Nephron progenitor cell (in vitro differentiated cells): Measurements from ENCODE around the gene TFDP2.

Experiments used
- DNase-seq: peaks from one replicate; pipeline ENCODE4 v3.0.0; 2021
- H3K27ac Mint-ChIP-seq: 2 replicates; pipeline ENCODE4 v1.8.0; 2021; ENCODE audit warnings: mild to moderate bottlenecking, moderate library complexity, mixed read lengths
- H3K27me3 Mint-ChIP-seq: 2 replicates; pipeline ENCODE4 v1.8.0; 2021; ENCODE audit warnings: mild to moderate bottlenecking, low read depth, mixed read lengths; ENCODE audit not compliant: poor library complexity
- H3K36me3 Mint-ChIP-seq: 2 replicates; pipeline ENCODE4 v1.8.0; 2021; ENCODE audit warnings: low read depth, mixed read lengths
- H3K4me1 Mint-ChIP-seq: 2 replicates; pipeline ENCODE4 v1.8.0; 2021; ENCODE audit warnings: mixed read lengths
- H3K4me3 Mint-ChIP-seq: 2 replicates; pipeline ENCODE4 v1.8.0; 2021; ENCODE audit warnings: mild to moderate bottlenecking, moderate library complexity, mixed read lengths
- H3K9me3 Mint-ChIP-seq: 2 replicates; pipeline ENCODE4 v1.8.0; 2021; ENCODE audit warnings: mild to moderate bottlenecking, moderate library complexity, mixed read lengths
- TF ChIP-seq, protein P1 (sequence below): fragments of 200-600 bp; sonication (generic); IDR thresholded peaks from 2 replicates; pipeline ENCODE4 v1.5.0; 2021; ENCODE audit warnings: antibody characterized with exemption

The TFDP2 gene

DNA sequence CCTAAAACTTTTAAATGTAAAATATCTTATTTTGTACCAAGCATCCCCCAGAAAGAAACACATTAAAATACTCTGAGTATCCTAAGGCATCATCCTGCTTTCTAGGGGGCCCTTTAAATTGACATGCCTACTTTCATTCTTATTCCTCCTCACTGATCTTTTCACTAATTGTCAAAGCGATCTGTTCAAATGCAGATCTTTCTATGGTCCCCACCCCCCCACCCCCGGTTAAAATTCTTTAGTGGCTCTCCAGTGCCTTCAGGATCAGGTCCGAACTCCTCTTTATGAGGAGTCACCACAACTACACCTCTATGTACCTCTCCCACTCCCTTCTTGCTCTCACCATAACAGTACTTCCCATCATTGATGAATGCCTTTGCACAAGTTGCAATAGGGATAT lies 19.2 kb upstream of the TFDP2 start:
- TF ChIP-seq, protein P1, sequence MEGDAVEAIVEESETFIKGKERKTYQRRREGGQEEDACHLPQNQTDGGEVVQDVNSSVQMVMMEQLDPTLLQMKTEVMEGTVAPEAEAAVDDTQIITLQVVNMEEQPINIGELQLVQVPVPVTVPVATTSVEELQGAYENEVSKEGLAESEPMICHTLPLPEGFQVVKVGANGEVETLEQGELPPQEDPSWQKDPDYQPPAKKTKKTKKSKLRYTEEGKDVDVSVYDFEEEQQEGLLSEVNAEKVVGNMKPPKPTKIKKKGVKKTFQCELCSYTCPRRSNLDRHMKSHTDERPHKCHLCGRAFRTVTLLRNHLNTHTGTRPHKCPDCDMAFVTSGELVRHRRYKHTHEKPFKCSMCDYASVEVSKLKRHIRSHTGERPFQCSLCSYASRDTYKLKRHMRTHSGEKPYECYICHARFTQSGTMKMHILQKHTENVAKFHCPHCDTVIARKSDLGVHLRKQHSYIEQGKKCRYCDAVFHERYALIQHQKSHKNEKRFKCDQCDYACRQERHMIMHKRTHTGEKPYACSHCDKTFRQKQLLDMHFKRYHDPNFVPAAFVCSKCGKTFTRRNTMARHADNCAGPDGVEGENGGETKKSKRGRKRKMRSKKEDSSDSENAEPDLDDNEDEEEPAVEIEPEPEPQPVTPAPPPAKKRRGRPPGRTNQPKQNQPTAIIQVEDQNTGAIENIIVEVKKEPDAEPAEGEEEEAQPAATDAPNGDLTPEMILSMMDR = no peak
- H3K27me3 Mint-ChIP-seq = peaks cover 2% of the 10 kb centered on the region
- peaks cover 40% of the 10 kb centered on the region for H3K36me3 Mint-ChIP-seq
- no peak overlapping the region for H3K4me3 Mint-ChIP-seq
- no peak for DNase-seq
- no peak overlapping the region for H3K27ac Mint-ChIP-seq
- H3K9me3 Mint-ChIP-seq = no peaks in the 10 kb centered on the region
- H3K4me1 Mint-ChIP-seq = peaks cover 6% of the 10 kb centered on the region

DNA sequence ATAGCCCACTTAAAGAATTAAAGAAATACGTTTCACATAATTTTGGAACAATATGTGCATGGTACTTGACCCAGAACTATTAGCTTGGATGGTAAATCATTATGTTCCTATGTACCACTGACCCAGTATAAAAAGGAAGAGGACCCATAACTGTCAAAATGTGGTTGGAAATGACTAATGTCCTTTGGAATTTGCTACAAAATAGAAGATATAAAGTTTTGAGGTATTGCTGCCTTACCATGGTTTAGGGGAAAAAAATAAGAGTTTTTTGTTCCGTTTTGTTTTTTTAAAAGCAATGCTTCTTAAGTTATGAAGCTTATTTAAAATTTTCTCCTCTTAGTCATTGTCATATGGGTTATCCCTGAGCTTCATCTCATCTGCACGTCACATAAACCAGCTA lies 15.8 kb upstream of the TFDP2 start:
- H3K36me3 Mint-ChIP-seq = peaks cover 42% of the 10 kb centered on the region
- TF ChIP-seq, protein P1 = no peak

DNA sequence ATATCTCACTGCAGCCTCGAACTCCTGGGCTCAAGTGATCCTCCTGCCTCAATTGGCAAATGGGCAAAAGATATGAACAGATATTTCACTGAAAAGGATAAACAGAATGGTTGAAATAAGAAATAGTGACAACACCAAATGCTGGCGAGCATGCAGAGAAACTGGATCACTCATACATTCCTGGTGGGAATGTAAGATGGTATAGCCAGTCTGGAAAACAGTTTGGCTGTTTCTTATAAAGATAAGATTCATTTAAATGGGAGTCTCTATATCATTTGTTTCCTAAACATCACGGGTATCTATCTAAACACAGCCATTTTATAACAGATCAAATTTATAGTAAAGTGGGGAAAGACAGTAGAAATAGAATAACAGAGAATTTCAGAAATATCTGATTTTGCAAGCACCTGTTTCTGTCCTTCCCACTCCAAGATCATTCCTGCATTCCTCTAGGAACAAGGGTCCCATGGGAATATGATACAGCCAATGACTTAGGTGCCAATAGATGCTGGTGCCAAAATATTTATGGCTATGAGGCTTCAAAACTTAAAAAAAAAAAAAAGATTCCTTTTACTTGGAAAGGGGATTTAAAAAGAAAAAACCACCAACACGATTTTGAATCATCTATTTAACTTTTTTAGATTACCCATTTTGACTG lies 9.9 kb upstream of the TFDP2 start:
- Mint-ChIP-seq H3K27ac (no peak overlapping the region), H3K4me3 (no peak overlapping the region), H3K9me3 (no peaks in the 10 kb centered on the region), H3K27me3 (no peaks in the 10 kb centered on the region), H3K4me1 (peaks cover under 1% of the 10 kb centered on the region), H3K36me3 (peaks cover 19% of the 10 kb centered on the region)
- TF ChIP-seq, protein P1 = no peak
- DNase-seq = no peak

More for the DNA sequence above, 15.8 kb upstream of the TFDP2 start:
- H3K27me3 Mint-ChIP-seq = peaks cover 2% of the 10 kb centered on the region
- no peak overlapping the region for H3K27ac Mint-ChIP-seq
- no peak for DNase-seq
- no peaks in the 10 kb centered on the region for H3K9me3 Mint-ChIP-seq
- peaks cover 6% of the 10 kb centered on the region for H3K4me1 Mint-ChIP-seq
- H3K4me3 Mint-ChIP-seq = no peak overlapping the region

- no peak overlapping the region for H3K27ac Mint-ChIP-seq
- DNase-seq = no peak
- peaks cover 6% of the 10 kb centered on the region for H3K36me3 Mint-ChIP-seq
- no peaks in the 10 kb centered on the region for H3K4me1 Mint-ChIP-seq
- no peaks in the 10 kb centered on the region for H3K9me3 Mint-ChIP-seq
- TF ChIP-seq, protein P1 = no peak
- peaks cover 36% of the 10 kb centered on the region for H3K27me3 Mint-ChIP-seq
- H3K4me3 Mint-ChIP-seq = no peak overlapping the region
These were observed 4.8 kb upstream of the TFDP2 start for GRCh38 chr3:142154186-142154585.

DNA sequence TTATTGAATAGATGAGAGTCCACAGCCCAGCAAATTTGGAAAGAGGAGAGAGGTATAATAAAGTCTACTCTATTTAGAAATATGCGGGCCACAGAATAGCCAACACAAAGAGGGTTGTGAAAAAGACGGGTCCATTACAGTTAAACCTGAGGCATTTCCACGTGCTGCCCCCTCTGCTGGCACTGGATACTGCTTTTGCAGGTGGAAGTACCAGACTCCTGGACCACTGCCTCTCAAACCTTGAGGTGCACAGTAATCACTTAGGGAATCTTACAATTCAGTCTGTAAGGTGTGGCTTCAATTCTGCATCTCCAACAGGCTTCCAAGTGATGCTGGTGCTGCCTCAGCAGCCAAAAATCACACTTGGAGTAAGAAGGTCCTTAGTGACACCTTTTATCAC lies 3.0 kb upstream of the TFDP2 start:
- Mint-ChIP-seq H3K36me3 (peaks cover 5% of the 10 kb centered on the region), H3K4me1 (peaks cover 13% of the 10 kb centered on the region), H3K4me3 (no peak overlapping the region), H3K27ac (no peak overlapping the region), H3K27me3 (peaks cover 36% of the 10 kb centered on the region), H3K9me3 (no peaks in the 10 kb centered on the region)
- TF ChIP-seq, protein P1 = peak; percentile 31
- DNase-seq = peak; percentile 16

DNA sequence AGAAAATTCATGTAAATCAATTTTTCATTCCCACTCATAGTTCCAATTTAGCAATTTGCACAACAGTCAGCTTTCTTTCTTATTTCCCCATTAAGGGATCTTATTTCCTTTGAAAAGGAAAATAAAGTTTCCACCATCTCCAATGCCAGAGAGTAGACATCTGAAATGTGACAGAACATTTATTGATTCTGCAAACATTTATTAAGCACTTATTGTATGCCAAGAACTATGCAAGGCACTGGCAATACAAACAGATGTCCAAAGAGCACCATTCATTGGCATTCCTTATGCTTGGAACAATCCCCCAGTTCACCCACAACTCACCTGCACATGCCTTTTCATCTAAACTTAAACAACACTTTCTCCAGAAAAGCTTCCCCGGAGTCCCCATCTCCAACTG lies 2.5 kb upstream of the TFDP2 start:
- H3K27ac Mint-ChIP-seq = no peak overlapping the region
- no peak for DNase-seq

More for the DNA sequence above, 2.5 kb upstream of the TFDP2 start:
- peaks cover 36% of the 10 kb centered on the region for H3K27me3 Mint-ChIP-seq
- H3K4me1 Mint-ChIP-seq = peaks cover 19% of the 10 kb centered on the region
- TF ChIP-seq, protein P1 = no peak
- H3K9me3 Mint-ChIP-seq = no peaks in the 10 kb centered on the region
- H3K4me3 Mint-ChIP-seq = no peak overlapping the region
- H3K36me3 Mint-ChIP-seq = no peaks in the 10 kb centered on the region
